NCI-H1694 treated with DMSO at 0.1 percent for 48 hours (cell line): ENCODE data around the gene TMEFF2.
"Not testable (repeated sequence)": the region's sequence is repeated elsewhere in the genome, so short reads cannot be mapped to it uniquely, and the experiment has no call there.

Source experiments
- DNase-seq: peaks from one replicate; lab custom pipeline; 2025; lab: John Stamatoyannopoulos, UW

TMEFF2 gene

GRCh38 chr2:192184349-192184748 is 10.4 kb downstream of the TMEFF2 start:
- DNase-seq: no peak

DNA sequence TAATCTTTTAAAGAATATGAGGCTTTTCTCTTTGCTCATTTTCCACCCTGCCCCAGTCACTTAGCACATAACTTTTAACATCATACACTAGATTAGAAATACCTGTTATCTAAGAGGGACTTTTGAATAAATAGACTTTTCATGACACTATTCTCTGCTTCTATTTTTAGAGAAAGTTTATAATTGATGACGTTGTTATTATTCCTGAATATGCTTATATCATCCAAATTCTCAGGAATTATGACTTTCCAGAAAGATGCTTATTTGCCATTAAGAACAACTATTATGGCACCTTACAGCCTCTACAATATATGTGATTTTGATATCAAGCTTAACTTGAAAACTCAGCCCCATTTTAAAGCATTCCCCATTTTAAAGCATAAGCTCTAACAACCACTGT is 11.4 kb downstream of the TMEFF2 start:
- DNase-seq: no peak

GRCh38 chr2:192166946-192167345 is 27.8 kb downstream of the TMEFF2 start:
- DNase-seq: no peak

- DNase-seq: no peak
These were observed 28.9 kb downstream of the TMEFF2 start for GRCh38 chr2:192165842-192166241.

GRCh38 chr2:192162392-192163042 is 32.2 kb downstream of the TMEFF2 start:
- DNase-seq: peak; percentile 86

DNA sequence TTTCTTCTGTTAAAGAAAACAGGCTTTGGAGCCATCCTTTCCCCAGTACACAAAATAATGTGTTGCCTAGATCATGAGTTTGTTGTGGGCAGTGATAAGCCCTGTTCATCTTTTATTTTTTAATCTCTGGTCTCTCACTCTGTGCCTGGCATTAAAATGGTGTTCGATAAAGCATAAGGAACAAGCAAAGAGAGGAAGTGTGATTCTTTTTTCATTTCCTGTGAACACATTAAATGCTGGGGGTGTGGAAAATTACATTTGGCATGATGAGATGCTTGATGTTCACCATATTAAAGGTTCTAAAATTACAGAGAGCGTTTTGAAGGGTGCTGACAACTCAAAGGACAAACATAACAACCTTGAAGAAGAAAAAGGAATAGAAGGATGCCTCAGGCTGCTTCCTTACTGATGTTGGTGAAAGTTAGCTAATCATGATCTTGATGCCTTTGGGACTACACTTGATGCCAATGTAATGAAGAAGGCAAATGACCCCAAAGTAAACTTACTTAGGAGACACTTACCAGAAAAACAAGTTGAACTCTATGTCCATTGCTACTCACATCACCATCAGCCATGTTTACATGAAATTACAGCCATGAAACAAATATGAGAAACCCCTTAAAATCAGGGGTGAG is 33.0 kb downstream of the TMEFF2 start:
- DNase-seq: no peak

GRCh38 chr2:192159736-192160135 is 35.0 kb downstream of the TMEFF2 start:
- no peak for DNase-seq

DNA sequence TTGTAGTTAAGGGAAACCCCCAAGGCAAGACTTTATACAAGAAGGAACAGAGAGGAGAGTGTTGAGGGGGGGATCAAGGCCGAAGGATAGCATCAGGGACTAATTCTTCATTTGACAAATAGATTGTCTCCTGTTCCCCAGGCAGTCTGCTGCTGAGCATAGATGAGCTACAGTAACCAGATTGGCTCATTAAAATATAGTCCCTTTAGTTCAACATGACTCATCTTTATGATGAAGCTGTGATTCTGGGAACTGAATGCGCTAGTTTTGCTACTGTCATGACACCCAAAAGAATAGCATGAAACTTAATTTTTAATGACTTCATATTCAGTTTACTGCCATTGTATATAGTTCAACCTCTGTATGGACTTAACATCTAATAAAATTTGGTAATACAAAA is 35.5 kb downstream of the TMEFF2 start:
- DNase-seq: no peak

DNA sequence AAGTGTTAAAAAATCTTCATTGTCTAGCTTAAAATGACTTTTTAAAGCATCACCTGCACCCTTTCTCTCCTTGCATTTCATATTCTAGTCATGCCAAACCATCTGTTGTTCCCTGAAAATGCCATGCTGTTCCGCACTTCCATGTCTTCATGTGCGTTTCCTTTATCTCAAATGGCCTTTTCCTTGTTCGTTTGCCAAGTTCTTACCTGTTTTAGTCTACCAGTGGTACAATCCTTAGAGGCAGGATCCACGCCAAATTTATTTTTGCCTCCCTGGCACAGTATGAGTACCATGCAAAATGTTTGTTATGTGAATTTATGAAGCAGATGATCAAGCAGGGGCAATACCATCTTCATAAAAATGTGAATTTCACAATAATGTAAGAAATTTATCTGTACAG is 37.0 kb downstream of the TMEFF2 start:
- no peak for DNase-seq

GRCh38 chr2:192155511-192156118 is 39.1 kb downstream of the TMEFF2 start:
- DNase-seq: peak; percentile 52

GRCh38 chr2:192153561-192153960 is 41.2 kb downstream of the TMEFF2 start:
- no peak for DNase-seq

- no peak for DNase-seq
These were observed 42.9 kb downstream of the TMEFF2 start for GRCh38 chr2:192151853-192152252.

DNA sequence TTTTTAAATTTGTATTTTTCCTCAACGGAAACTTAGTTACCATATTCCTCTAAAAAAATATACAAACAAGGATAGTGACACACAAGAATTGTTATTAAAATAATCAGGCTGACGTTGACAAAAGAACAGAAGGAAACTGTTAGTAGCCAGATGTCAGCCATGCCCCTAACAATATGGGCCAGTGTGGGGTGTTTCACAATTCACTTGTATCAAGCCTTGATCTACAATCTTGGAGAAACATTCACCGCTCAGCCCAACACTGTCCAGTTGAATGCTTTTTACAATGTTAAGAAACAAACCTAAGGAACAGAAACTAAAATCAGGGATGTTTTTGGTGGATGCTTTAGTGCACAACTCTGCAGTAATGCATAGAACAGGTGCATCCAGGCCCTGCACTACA is 44.6 kb downstream of the TMEFF2 start:
- DNase-seq: peak; percentile 13

GRCh38 chr2:192148620-192149321 is 46.0 kb downstream of the TMEFF2 start:
- peak; percentile 49 for DNase-seq

DNA sequence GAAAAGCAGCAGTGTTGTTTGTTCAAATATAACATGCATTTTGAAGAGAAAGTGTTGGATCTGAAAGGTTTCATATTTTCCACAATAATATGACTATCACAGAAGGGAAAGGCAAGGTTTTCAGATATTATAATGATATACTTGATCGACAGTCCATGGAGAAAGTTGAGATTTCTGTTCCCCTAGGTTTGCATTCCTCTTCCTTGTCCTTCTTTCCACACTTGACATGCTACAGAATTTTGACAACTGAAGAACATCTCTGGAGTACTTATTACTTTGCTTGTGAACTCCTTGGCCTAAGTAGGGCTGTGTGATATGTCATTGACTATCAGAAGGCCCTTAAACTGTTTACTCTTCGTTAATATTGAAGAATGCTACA is 46.5 kb downstream of the TMEFF2 start:
- no peak for DNase-seq

GRCh38 chr2:192146069-192147015 is 48.4 kb downstream of the TMEFF2 start:
- no peak for DNase-seq

GRCh38 chr2:192145496-192145895 is 49.2 kb downstream of the TMEFF2 start:
- no peak for DNase-seq

DNA sequence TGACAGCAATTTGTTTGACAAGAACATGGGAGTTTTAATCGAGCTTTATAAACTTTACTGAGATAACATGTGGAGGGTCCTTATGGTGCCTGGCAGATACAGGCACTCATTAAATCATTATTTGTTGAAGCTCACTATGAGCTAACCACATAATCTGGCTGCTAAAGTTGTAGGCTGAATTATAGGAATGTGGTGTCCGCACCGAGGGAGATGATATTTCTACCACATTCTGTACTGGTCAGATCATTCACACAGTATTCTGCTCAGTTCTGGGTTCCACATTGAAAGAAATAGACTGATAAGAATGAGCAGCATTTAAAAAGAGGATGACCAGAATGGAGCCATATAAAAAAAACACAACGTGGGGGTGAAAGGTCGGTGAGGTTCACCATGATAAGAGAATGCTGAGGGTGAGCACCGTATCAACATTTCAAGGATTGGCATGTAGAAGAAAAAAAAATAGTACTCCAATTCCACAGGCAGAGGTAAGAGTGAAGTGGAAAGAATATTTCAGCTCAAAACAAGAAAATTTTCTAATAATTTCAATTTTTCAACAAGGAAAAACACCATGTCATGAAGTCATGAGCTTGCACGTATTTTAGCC is 54.4 kb downstream of the TMEFF2 start:
- DNase-seq: no peak

GRCh38 chr2:192139813-192140212 is 54.9 kb downstream of the TMEFF2 start:
- DNase-seq: no peak

DNA sequence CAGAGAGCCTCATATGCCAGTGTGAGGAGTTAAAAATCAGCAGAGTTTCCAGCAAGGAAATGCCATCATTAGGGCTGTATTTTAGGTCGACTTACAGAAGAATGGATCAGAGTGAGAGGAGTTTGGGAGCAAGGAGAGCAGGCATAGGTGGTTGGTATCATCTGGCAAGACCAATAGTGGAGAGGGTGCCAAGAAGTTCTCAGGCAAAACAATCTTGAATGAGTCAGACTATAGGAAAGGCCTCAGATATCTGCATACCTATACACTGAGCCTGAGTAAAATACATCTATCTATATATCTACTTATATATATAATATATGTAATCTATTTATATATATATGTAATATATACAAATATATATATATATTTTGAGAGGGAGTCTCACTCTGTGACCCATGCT is 57.3 kb downstream of the TMEFF2 start:
- DNase-seq: no peak

GRCh38 chr2:192132604-192133003 is 62.1 kb downstream of the TMEFF2 start:
- not testable (repeated sequence) for DNase-seq
